GM12878 (cell line): Measurements from ENCODE around the gene PCYT1B. TPM values are rescaled to one million over a fixed set of nuclear protein-coding genes. Genes with fewer than 3 reads are reported as not detected.

Experiments
- ATAC-seq: fragments of 200-7000 bp; cut with Tn5 transposase; 3 replicates; pipeline ENCODE4 v1.9.1; 2020; ENCODE audit warnings: mild to moderate bottlenecking, moderate library complexity
- BruUV-seq: library from RNA; stranded (reverse); fragments of 400-500 nt; replicated peaks from 2 replicates; lab custom pipeline; 2021; lab: Mats Ljungman, UMichigan
- CTCF ChIA-PET: fragments of 300-600 bp; sonication (Branson Sonifier 250); formaldehyde crosslinking; extraction: SDS; loops from one replicate; lab custom pipeline; 2021; ENCODE audit warnings: inconsistent platforms; lab: Yijun Ruan, JAX
- POLR2A ChIA-PET: fragments of 350-600 bp; formaldehyde crosslinking; extraction: SDS; loops from one replicate; lab custom pipeline; 2021; ENCODE audit warnings: inconsistent platforms; lab: Charles Lee
- RAD21 ChIA-PET: fragments of 300-600 bp; sonication (Branson Sonifier 250); formaldehyde crosslinking; loops from one replicate; lab custom pipeline; 2023; ENCODE audit warnings: antibody characterized with exemption; ENCODE audit not compliant: unreplicated experiment; lab: Charles Lee
- SMC1A ChIA-PET: fragments of 300-600 bp; sonication (Branson Sonifier 250); formaldehyde crosslinking; loops from one replicate; lab custom pipeline; 2023; ENCODE audit not compliant: unreplicated experiment, uncharacterized antibody; lab: Charles Lee
- DNase-seq: peaks from one replicate; pipeline ENCODE4 v3.0.0-alpha.2; 2011; ENCODE audit warnings: low read depth, low spot score
- FAIRE-seq: peaks from 3 replicates; lab custom pipeline; 2011; peaks lifted over from hg19 to GRCh38; lab: Jason Lieb, UNC
- H2AFZ ChIP-seq: 2 replicates; pipeline ENCODE4 v1.6.0; 2011; ENCODE audit warnings: low read depth, low read length, control low read depth; ENCODE audit not compliant: control insufficient read depth
- H3K27ac ChIP-seq: 2 replicates; pipeline ENCODE4 v1.5.1; 2011; ENCODE audit warnings: control low read depth; ENCODE audit not compliant: control insufficient read depth, insufficient read depth
- H3K27me3 ChIP-seq, 2 experiments: replicated peaks in 1 of 2; 2 replicates each; pipeline versions ENCODE4 v1.6.0 to v1.6.1; 2011; ENCODE audit warnings: low read length in 1 of 2; ENCODE audit not compliant: control insufficient read depth in 2 of 2, insufficient read depth in 2 of 2
- H3K36me3 ChIP-seq, 2 experiments: 2 replicates each; pipeline ENCODE4 v1.5.1; 2011; ENCODE audit warnings: low read length in 1 of 2; ENCODE audit not compliant: control insufficient read depth in 2 of 2, insufficient read depth in 2 of 2
- H3K4me1 ChIP-seq: 2 replicates; pipeline ENCODE4 v1.6.1; 2011; ENCODE audit warnings: mild to moderate bottlenecking, low read length, moderate library complexity, mixed read lengths; ENCODE audit not compliant: control insufficient read depth, insufficient read depth
- H3K4me2 ChIP-seq: 2 replicates; pipeline ENCODE4 v1.6.0; 2011; ENCODE audit warnings: control low read depth; ENCODE audit not compliant: control insufficient read depth, insufficient read depth
- H3K4me3 ChIP-seq: fragments of 200-600 bp; sonication (generic); 2 replicates; pipeline ENCODE4 v1.5.1; 2016
- H3K79me2 ChIP-seq: 2 replicates; pipeline ENCODE4 v1.6.0; 2011; ENCODE audit warnings: low read length; ENCODE audit not compliant: control insufficient read depth, insufficient read depth
- H3K9ac ChIP-seq: 2 replicates; pipeline ENCODE4 v1.8.0; 2011; ENCODE audit warnings: low read length, control low read depth, mixed read lengths; ENCODE audit not compliant: control insufficient read depth, insufficient read depth
- H3K9me3 ChIP-seq: replicated peaks from 3 replicates; pipeline ENCODE4 v1.5.1; 2011; ENCODE audit warnings: mild to moderate bottlenecking, low read length; ENCODE audit not compliant: control insufficient read depth, insufficient read depth
- H4K20me1 ChIP-seq: 2 replicates; pipeline ENCODE4 v1.6.0; 2011; ENCODE audit not compliant: control insufficient read depth, insufficient read depth
- ATF2 ChIP-seq: IDR thresholded peaks from 2 replicates; pipeline ENCODE4 v1.6.1; 2012; ENCODE audit warnings: low read length, inconsistent platforms
- CEBPB ChIP-seq, 2 experiments: fragments of 150-350 bp in 1 of 2; IDR thresholded peaks; 2 replicates each; pipeline ENCODE4 v1.6.1; 2012 to 2014; ENCODE audit warnings: low read depth in 2 of 2, low read length in 2 of 2, borderline replicate concordance in 1 of 2, inconsistent platforms in 1 of 2
- FOXM1 ChIP-seq: IDR thresholded peaks from 2 replicates; pipeline ENCODE4 v1.6.1; 2012; ENCODE audit warnings: low read depth, mild to moderate bottlenecking, inconsistent platforms, low read length, moderate library complexity
- HDAC2 ChIP-seq: fragments of 200-600 bp; sonication (generic); IDR thresholded peaks from 2 replicates; pipeline ENCODE4 v1.6.1; 2017
- MTA3 ChIP-seq: IDR thresholded peaks from 2 replicates; pipeline ENCODE4 v1.6.1; 2012; ENCODE audit warnings: low read length, inconsistent platforms, borderline replicate concordance
- NBN ChIP-seq: fragments of 450-650 bp; IDR thresholded peaks from 2 replicates; pipeline ENCODE4 v1.6.1; 2016
- RFX5 ChIP-seq: IDR thresholded peaks from 2 replicates; pipeline ENCODE4 v1.6.1; 2011; ENCODE audit warnings: low read depth, low read length, improper control_type of control experiment
- SUZ12 ChIP-seq: fragments of 200-600 bp; sonication (generic); IDR thresholded peaks from one replicate; pipeline ENCODE4 v1.6.1; 2018; ENCODE audit warnings: antibody characterized with exemption, mild to moderate bottlenecking; ENCODE audit not compliant: unreplicated experiment
- TCF12 ChIP-seq: IDR thresholded peaks from 2 replicates; pipeline ENCODE4 v1.6.1; 2011; ENCODE audit warnings: low read depth, mild to moderate bottlenecking, low read length
- USF1 ChIP-seq: IDR thresholded peaks from 2 replicates; pipeline ENCODE4 v1.6.1; 2011; ENCODE audit warnings: borderline replicate concordance, low read depth, mild to moderate bottlenecking, moderate library complexity, mixed read lengths, low read length; ENCODE audit not compliant: insufficient read depth; ENCODE audit errors: extremely low read length
- WGBS: methylation state at CpG from one replicate; pipeline ENCODE4 v1.1.6; 2016; ENCODE audit warnings: low lambda C conversion rate; ENCODE audit not compliant: insufficient replicate concordance, insufficient coverage; ENCODE audit errors: missing lambda C conversion rate; 5-methylcytosine and 5-hydroxymethylcytosine counted together
- in situ Hi-C: fragments of 300-500 bp; cut with MboI; formaldehyde crosslinking; loops from 9 replicates; pipeline ENCODE4 v1.14.3; 2018; ENCODE audit warnings: mixed read lengths
- intact Hi-C: fragments of 100-400 bp; cut with micrococcal nuclease; formaldehyde crosslinking; loops from one replicate; pipeline ENCODE4 v1.14.2; 2022; ENCODE audit not compliant: unreplicated experiment
- polyA plus RNA-seq, 11 experiments: library from polyadenylated mRNA; depleted of rRNA in 4 of 11; unstranded in 6 of 11; stranded (reverse) in 5 of 11; fragments of >200 nt; fragmentation: Nextera tagmentation in 4 of 11; fragmentation: Illumina TruSeq in 1 of 11; extraction: Ambion mirVana in 4 of 11; extraction: Trizol in 1 of 11; gene quantifications; 1 replicate in 1 of 11; 2 replicates in 10 of 11; pipeline versions ENCODE4 v1.2.1 to v1.2.3, GENCODE V29; 2011 to 2016; ENCODE audit warnings: inconsistent platforms in 2 of 11, missing spikeins in 2 of 11, low read depth in 1 of 11
- total RNA-seq, 4 experiments: library from RNA; depleted of rRNA in 3 of 4; stranded (reverse); fragments of >200 nt in 3 of 4; fragmentation: Illumina TruSeq in 1 of 4; extraction: Trizol in 1 of 4; gene quantifications; 2 replicates each; pipeline versions ENCODE4 v1.2.1 to v1.2.3, GENCODE V29; 2013 to 2021

PCYT1B gene
- total and polyA plus RNA-seq, 10 of the 15 experiments (the other 5 are each of a cell fraction or from before 2014, with no cell fraction given): 0.10 TPM; not detected in 9

GRCh38 chrX:24577091-24577490 lies 70.1 kb downstream of the PCYT1B start (continued):
- no peak for TF ChIP-seq HDAC2

- CTCF ChIA-PET: interaction anchor here (1.3 kb wide), 1 partner anchor 9 kb away, joined by 3 read pairs; no protein-coding TSS in a partner anchor
Measured at GRCh38 chrX:24575496-24575895, 71.7 kb downstream of the PCYT1B start.

More at GRCh38 chrX:24575496-24575895, 71.7 kb downstream of the PCYT1B start:
- intact Hi-C loops (no loop called here), in situ Hi-C loops (no loop called here)
- no peaks in the 10 kb centered on the region for H3K36me3 ChIP-seq
- no peak overlapping the region for H3K27ac ChIP-seq
- H2AFZ ChIP-seq: no peak overlapping the region
- no peak for FAIRE-seq
- no peak for ATAC-seq
- ChIA-PET SMC1A (no interaction called here), RAD21 (no interaction called here), POLR2A (no interaction called here)
- H3K79me2 ChIP-seq: no peaks in the 10 kb centered on the region
- WGBS: 32% methylated on average over 1 of the region's 1 CpG
- H3K4me3 ChIP-seq: no peak overlapping the region
- no TSS peak for BruUV-seq
- TF ChIP-seq TCF12 (no peak), NBN (no peak), SUZ12 (no peak), CEBPB (IDR thresholded peaks at IDR 0.05; ENCODE audit: borderline replicate concordance in 1 of 2, low read depth in 2 of 2, low read length in 2 of 2) (no peak), MTA3 (no peak), ATF2 (no peak), USF1 (no peak), FOXM1 (no peak), RFX5 (no peak)
- H3K4me1 ChIP-seq: no peaks in the 10 kb centered on the region
- H3K9ac ChIP-seq: no peak overlapping the region
- H3K4me2 ChIP-seq: no peak overlapping the region
- no peaks in the 10 kb centered on the region for H4K20me1 ChIP-seq
- H3K27me3 ChIP-seq: no peaks in the 10 kb centered on the region
- no peak for DNase-seq
- H3K9me3 ChIP-seq: no peaks in the 10 kb centered on the region
